Smooth muscle cell (in vitro differentiated cells): ENCODE data around the gene EHBP1L1. TPM values are rescaled to one million over a fixed set of nuclear protein-coding genes. Genes with fewer than 3 reads are reported as not detected.

Experiments
- DNase-seq: peaks from one replicate; lab custom pipeline; 2025; ENCODE audit not compliant: unreplicated experiment; lab: John Stamatoyannopoulos, UW
- H2AFZ ChIP-seq: fragments of 200-600 bp; sonication (generic); 2 replicates; pipeline ENCODE4 v1.6.0; 2016; ENCODE audit warnings: antibody characterized with exemption, low read depth, mild to moderate bottlenecking
- H3F3A ChIP-seq: fragments of 200-600 bp; sonication (generic); 2 replicates; pipeline ENCODE4 v1.6.0; 2017; ENCODE audit warnings: antibody characterized with exemption, low read depth
- H3K27ac ChIP-seq: fragments of 200-600 bp; sonication (generic); 2 replicates; pipeline ENCODE4 v1.5.1; 2016; ENCODE audit warnings: low read depth, mild to moderate bottlenecking
- H3K27me3 ChIP-seq: fragments of 200-600 bp; sonication (generic); 2 replicates; pipeline ENCODE4 v1.6.1; 2016; ENCODE audit warnings: low read depth, mild to moderate bottlenecking
- H3K36me3 ChIP-seq: fragments of 200-600 bp; sonication (generic); 2 replicates; pipeline ENCODE4 v1.5.1; 2016; ENCODE audit warnings: low read depth
- H3K4me1 ChIP-seq: fragments of 200-600 bp; sonication (generic); 2 replicates; pipeline ENCODE4 v1.5.1; 2016; ENCODE audit warnings: low read depth
- H3K4me2 ChIP-seq: fragments of 200-600 bp; sonication (generic); 2 replicates; pipeline ENCODE4 v1.6.0; 2016; ENCODE audit warnings: mild to moderate bottlenecking
- H3K4me3 ChIP-seq: fragments of 200-600 bp; sonication (generic); 2 replicates; pipeline ENCODE4 v1.5.1; 2016; ENCODE audit warnings: mild to moderate bottlenecking
- H3K79me2 ChIP-seq: fragments of 200-600 bp; sonication (generic); 2 replicates; pipeline ENCODE4 v1.6.0; 2016; ENCODE audit warnings: low read depth, mild to moderate bottlenecking
- H3K9ac ChIP-seq: fragments of 200-600 bp; sonication (generic); 2 replicates; pipeline ENCODE4 v1.6.0; 2016; ENCODE audit warnings: low read depth
- H3K9me3 ChIP-seq: fragments of 200-600 bp; sonication (generic); replicated peaks from 2 replicates; pipeline ENCODE4 v1.5.1; 2016; ENCODE audit warnings: low read depth
- H4K20me1 ChIP-seq: fragments of 200-600 bp; sonication (generic); 2 replicates; pipeline ENCODE4 v1.6.0; 2016; ENCODE audit warnings: low read depth
- CTCF ChIP-seq: fragments of 200-600 bp; sonication (generic); IDR thresholded peaks from 2 replicates; pipeline ENCODE4 v1.5.1; 2017; ENCODE audit warnings: borderline replicate concordance, mild to moderate bottlenecking, antibody characterized with exemption; ENCODE audit not compliant: insufficient read depth, poor library complexity, severe bottlenecking
- WGBS: methylation state at CpG from one replicate; pipeline ENCODE4 v1.1.7; 2016; ENCODE audit warnings: low lambda C conversion rate; 5-methylcytosine and 5-hydroxymethylcytosine counted together
- polyA plus RNA-seq: library from polyadenylated mRNA; unstranded; fragments of >200 nt; fragmentation: Nextera tagmentation; extraction: Ambion mirVana; gene quantifications from 2 replicates; pipeline ENCODE4 v1.2.1, GENCODE V29; 2016
- total RNA-seq: library from RNA; depleted of rRNA; stranded (reverse); fragments of >200 nt; gene quantifications from 2 replicates; pipeline ENCODE4 v1.2.3, GENCODE V29; 2014

The EHBP1L1 gene
- total and polyA plus RNA-seq, 2 experiments from 2014 or later = 5.1 to 29.5 TPM

GRCh38 chr11:65539744-65540289 is 36.0 kb upstream of the EHBP1L1 start:
- Histone ChIP-seq H3K9me3 (no peaks in the 10 kb centered on the region), H3K27me3 (no peaks in the 10 kb centered on the region), H3K27ac (peak overlapping the region; percentile 24), H3K4me2 (peak overlapping the region; percentile 83), H3K9ac (no peak overlapping the region), H3K4me3 (peak overlapping the region; percentile 51), H4K20me1 (peaks cover 50% of the 10 kb centered on the region), H3K4me1 (peaks cover 11% of the 10 kb centered on the region), H3K79me2 (no peaks in the 10 kb centered on the region), H3F3A (peaks cover 24% of the 10 kb centered on the region), H2AFZ (no peak overlapping the region), H3K36me3 (no peaks in the 10 kb centered on the region)
- no peak for DNase-seq
- TF ChIP-seq CTCF = no peak
- 4% methylated on average over 56 of the region's 60 CpGs for WGBS

- Histone ChIP-seq H3F3A (peaks cover 24% of the 10 kb centered on the region), H3K4me1 (peaks cover 11% of the 10 kb centered on the region), H2AFZ (no peak overlapping the region), H3K27ac (peak overlapping the region; percentile 48), H3K27me3 (no peaks in the 10 kb centered on the region), H3K36me3 (no peaks in the 10 kb centered on the region), H3K79me2 (no peaks in the 10 kb centered on the region), H3K9ac (no peak overlapping the region), H4K20me1 (peaks cover 43% of the 10 kb centered on the region), H3K4me2 (peak overlapping the region; percentile 83), H3K4me3 (peak overlapping the region; percentile 51), H3K9me3 (no peaks in the 10 kb centered on the region)
- WGBS = 2% methylated on average over 52 of the region's 78 CpGs
- DNase-seq = peak; percentile 96
- peak; percentile 85 for TF ChIP-seq CTCF
Observed at GRCh38 chr11:65540290-65541092, 35.4 kb upstream of the EHBP1L1 start.

- no peaks in the 10 kb centered on the region for H3K79me2 ChIP-seq
- H3F3A ChIP-seq = peaks cover 24% of the 10 kb centered on the region
- peak overlapping the region; percentile 48 for H3K27ac ChIP-seq
- no peaks in the 10 kb centered on the region for H3K27me3 ChIP-seq
- DNase-seq = no peak
- no peak overlapping the region for H3K9ac ChIP-seq
- peaks cover 35% of the 10 kb centered on the region for H4K20me1 ChIP-seq
- no peaks in the 10 kb centered on the region for H3K36me3 ChIP-seq
- peak overlapping the region; percentile 51 for H3K4me3 ChIP-seq
- peaks cover 11% of the 10 kb centered on the region for H3K4me1 ChIP-seq
- WGBS = 47% methylated on average over 18 of the region's 18 CpGs
- no peak for TF ChIP-seq CTCF
- H2AFZ ChIP-seq = no peak overlapping the region
- peak overlapping the region; percentile 83 for H3K4me2 ChIP-seq
- no peaks in the 10 kb centered on the region for H3K9me3 ChIP-seq
Observed at GRCh38 chr11:65541093-65541982, 34.5 kb upstream of the EHBP1L1 start.
